HepG2 (cell line): ENCODE results near the gene PSMD9. TPM values are rescaled to one million over a fixed set of nuclear protein-coding genes. Genes with fewer than 3 reads are reported as not detected.

ENCODE experiments used
- ATRX ChIP-seq: sonication (generic); formaldehyde crosslinking; IDR thresholded peaks from 2 replicates; pipeline ENCODE4 v1.4.0; 2020; ENCODE audit warnings: missing genetic modification reagents, borderline replicate concordance
- CREB1 ChIP-seq, 2 experiments: fragments of 450-650 bp in 1 of 2; IDR thresholded peaks; 2 replicates each; pipeline ENCODE4 v1.6.1; 2016 to 2017; ENCODE audit warnings: control low read depth in 1 of 2, mild to moderate bottlenecking in 1 of 2, missing compliant biosample characterization in 1 of 2, missing genetic modification characterization in 1 of 2
- GPN1 ChIP-seq: sonication (generic); formaldehyde crosslinking; IDR thresholded peaks from 2 replicates; pipeline ENCODE4 v1.5.1; 2020; ENCODE audit warnings: missing genetic modification reagents, borderline replicate concordance
- HDAC6 ChIP-seq: fragments of 200-600 bp; sonication (generic); IDR thresholded peaks from 2 replicates; pipeline ENCODE4 v1.7.0; 2017; ENCODE audit warnings: mild to moderate bottlenecking, antibody characterized with exemption, low read length, low read depth
- HMGA1 ChIP-seq: sonication (generic); formaldehyde crosslinking; conservative IDR thresholded peaks from 2 replicates; pipeline ENCODE4 v1.4.0; 2020; ENCODE audit warnings: missing genetic modification reagents
- NFKB2 ChIP-seq: sonication (generic); formaldehyde crosslinking; IDR thresholded peaks from 2 replicates; pipeline ENCODE4 v1.4.0; 2020; ENCODE audit warnings: missing genetic modification reagents, borderline replicate concordance
- RNF2 ChIP-seq: fragments of 450-650 bp; conservative IDR thresholded peaks from 2 replicates; pipeline ENCODE4 v1.6.1; 2016; ENCODE audit warnings: low read depth
- SAFB2 ChIP-seq: sonication (generic); formaldehyde crosslinking; IDR thresholded peaks from 2 replicates; pipeline ENCODE4 v1.5.1; 2020; ENCODE audit warnings: missing genetic modification reagents, low read depth, mild to moderate bottlenecking, borderline replicate concordance
- SCMH1 ChIP-seq: sonication (generic); formaldehyde crosslinking; IDR thresholded peaks from 2 replicates; pipeline ENCODE4 v1.9.0; 2021; ENCODE audit warnings: missing genetic modification reagents, mild to moderate bottlenecking, borderline replicate concordance
- SP4 ChIP-seq: sonication (generic); formaldehyde crosslinking; IDR thresholded peaks from 2 replicates; pipeline ENCODE4 v1.8.1; 2023; ENCODE audit warnings: mild to moderate bottlenecking, missing genetic modification reagents
- ZBTB42 ChIP-seq: sonication (generic); formaldehyde crosslinking; IDR thresholded peaks from 2 replicates; pipeline ENCODE4 v1.5.0; 2020; ENCODE audit warnings: mild to moderate bottlenecking, missing genetic modification reagents
- ZMYM3 ChIP-seq: sonication (generic); formaldehyde crosslinking; IDR thresholded peaks from 2 replicates; pipeline ENCODE4 v1.5.1; 2020; ENCODE audit warnings: mild to moderate bottlenecking, missing genetic modification reagents
- ZNF296 ChIP-seq: sonication (generic); formaldehyde crosslinking; conservative IDR thresholded peaks from 2 replicates; pipeline ENCODE4 v1.5.0; 2020; ENCODE audit warnings: mild to moderate bottlenecking, missing genetic modification reagents
- ZNF510 ChIP-seq: sonication (generic); formaldehyde crosslinking; IDR thresholded peaks from 2 replicates; pipeline ENCODE4 v1.4.0; 2020; ENCODE audit warnings: low read depth, mild to moderate bottlenecking, missing genetic modification reagents
- ZNF550 ChIP-seq: sonication (generic); formaldehyde crosslinking; IDR thresholded peaks from 2 replicates; pipeline ENCODE4 v1.4.0; 2020; ENCODE audit warnings: mild to moderate bottlenecking, missing genetic modification reagents, borderline replicate concordance
- ZNF7 ChIP-seq: IDR thresholded peaks from 2 replicates; pipeline ENCODE4 v1.6.1; 2016; ENCODE audit warnings: missing biosample characterization, missing genetic modification reagents
- ZNF788 ChIP-seq: sonication (generic); formaldehyde crosslinking; IDR thresholded peaks from 2 replicates; pipeline ENCODE4 v1.5.0; 2020; ENCODE audit warnings: mild to moderate bottlenecking, missing genetic modification reagents, borderline replicate concordance
- ZZZ3 ChIP-seq: sonication (generic); formaldehyde crosslinking; IDR thresholded peaks from 2 replicates; pipeline ENCODE4 v1.4.0; 2020; ENCODE audit warnings: missing genetic modification reagents, mild to moderate bottlenecking, borderline replicate concordance
- polyA plus RNA-seq, 8 experiments: library from polyadenylated mRNA; depleted of rRNA in 3 of 8; stranded (reverse) in 7 of 8; unstranded in 1 of 8; fragments of >200 nt; fragmentation: Illumina TruSeq in 4 of 8; extraction: Trizol in 4 of 8; gene quantifications; 2 replicates each; pipeline versions ENCODE4 v1.2.1 to v1.2.3, GENCODE V29; 2011 to 2016; ENCODE audit warnings: low read depth in 4 of 8, missing spikeins in 1 of 8, mixed read lengths in 1 of 8; ENCODE audit not compliant: insufficient read depth in 1 of 8
- total RNA-seq, 5 experiments: library from RNA; depleted of rRNA; stranded (reverse); fragments of >200 nt; fragmentation: Illumina TruSeq; extraction: Trizol; gene quantifications; 2 replicates each; pipeline ENCODE4 v1.2.3, GENCODE V29; 2016; ENCODE audit warnings: low read depth in 1 of 5
- TF ChIP-seq, protein P1 (sequence below): IDR thresholded peaks from 2 replicates; pipeline ENCODE4 v1.6.1; 2012; ENCODE audit warnings: low read length, improper control_type of control experiment
- TF ChIP-seq, protein P2 (sequence below): sonication (generic); formaldehyde crosslinking; conservative IDR thresholded peaks from 2 replicates; pipeline ENCODE4 v1.4.0; 2020; ENCODE audit warnings: mild to moderate bottlenecking, missing genetic modification reagents, moderate library complexity
- TF ChIP-seq, protein P3 (sequence below): sonication (generic); formaldehyde crosslinking; IDR thresholded peaks from 2 replicates; pipeline ENCODE4 v1.4.0; 2020; ENCODE audit warnings: low read depth, mild to moderate bottlenecking, missing genetic modification reagents

Gene PSMD9
- total and polyA plus RNA-seq, 2 of the 13 experiments (the other 11 are each of a cell fraction or from before 2014, with no cell fraction given): 41.4 to 61.1 TPM

DNA sequence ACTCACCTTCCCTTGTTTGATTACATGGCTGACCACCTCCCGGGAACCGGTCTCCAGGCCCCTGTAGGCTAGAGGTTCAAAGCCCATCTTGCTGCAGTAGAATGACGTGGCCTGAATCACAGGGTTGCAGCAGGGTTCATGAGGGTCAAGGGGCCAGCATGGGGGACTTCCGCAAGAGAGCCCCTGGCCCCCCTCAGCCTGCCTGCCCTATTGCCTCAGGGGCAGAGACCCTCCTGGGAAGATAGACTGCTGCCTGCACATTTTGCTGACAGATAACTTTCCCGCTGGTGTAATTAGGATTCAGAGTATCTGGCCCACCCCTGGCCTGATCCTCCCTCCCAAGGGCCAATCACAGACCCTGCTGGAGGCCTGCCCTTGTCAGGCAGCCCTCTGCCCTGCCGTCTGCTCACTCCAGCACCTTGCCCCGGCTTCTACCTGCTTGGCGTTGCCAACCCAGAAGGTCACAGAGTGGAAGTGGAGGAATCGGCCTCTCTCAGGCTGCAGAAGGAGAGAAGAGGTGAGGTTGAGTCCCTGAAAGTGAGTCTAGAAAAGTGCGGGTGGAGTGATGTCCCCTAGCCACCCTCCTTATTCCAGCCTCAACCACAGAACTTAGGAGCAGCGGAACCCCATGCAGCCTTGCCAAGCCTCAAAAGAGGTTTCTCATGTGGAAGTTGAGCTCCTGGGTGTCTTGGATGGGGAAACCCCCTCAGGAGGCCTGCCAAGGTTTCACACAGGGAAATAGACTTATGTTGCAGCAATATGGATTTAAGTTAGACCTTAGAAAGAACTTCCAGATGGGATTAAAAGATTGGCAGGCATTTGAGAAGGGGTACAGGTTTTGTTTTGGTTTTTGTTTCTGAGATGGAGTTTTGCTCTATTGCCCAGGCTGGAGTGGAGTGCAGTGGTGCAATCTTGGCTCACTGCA is 31.0 kb upstream of the PSMD9 start (continued):
- TF ChIP-seq CREB1 (IDR thresholded peaks at IDR 0.05): peak; percentile 75
- peak; percentile 60; the same call in 1 of the 2 replicates for TF ChIP-seq CREB1 (CRISPR knock-in tag; IDR thresholded peaks at IDR 0.05)
- 0 out of 2 replicates have a peak, but pooled peaks have one; percentile 41 for TF ChIP-seq ZBTB42
- TF ChIP-seq RNF2: no peak
- TF ChIP-seq GPN1 (CRISPR knock-in tag): no peak
- TF ChIP-seq NFKB2 (CRISPR knock-in tag): peak; percentile 72; the same call in 1 of the 2 replicates
- TF ChIP-seq ZNF550: no peak
- TF ChIP-seq HMGA1 (CRISPR knock-in tag): no peak
- TF ChIP-seq, protein P1, sequence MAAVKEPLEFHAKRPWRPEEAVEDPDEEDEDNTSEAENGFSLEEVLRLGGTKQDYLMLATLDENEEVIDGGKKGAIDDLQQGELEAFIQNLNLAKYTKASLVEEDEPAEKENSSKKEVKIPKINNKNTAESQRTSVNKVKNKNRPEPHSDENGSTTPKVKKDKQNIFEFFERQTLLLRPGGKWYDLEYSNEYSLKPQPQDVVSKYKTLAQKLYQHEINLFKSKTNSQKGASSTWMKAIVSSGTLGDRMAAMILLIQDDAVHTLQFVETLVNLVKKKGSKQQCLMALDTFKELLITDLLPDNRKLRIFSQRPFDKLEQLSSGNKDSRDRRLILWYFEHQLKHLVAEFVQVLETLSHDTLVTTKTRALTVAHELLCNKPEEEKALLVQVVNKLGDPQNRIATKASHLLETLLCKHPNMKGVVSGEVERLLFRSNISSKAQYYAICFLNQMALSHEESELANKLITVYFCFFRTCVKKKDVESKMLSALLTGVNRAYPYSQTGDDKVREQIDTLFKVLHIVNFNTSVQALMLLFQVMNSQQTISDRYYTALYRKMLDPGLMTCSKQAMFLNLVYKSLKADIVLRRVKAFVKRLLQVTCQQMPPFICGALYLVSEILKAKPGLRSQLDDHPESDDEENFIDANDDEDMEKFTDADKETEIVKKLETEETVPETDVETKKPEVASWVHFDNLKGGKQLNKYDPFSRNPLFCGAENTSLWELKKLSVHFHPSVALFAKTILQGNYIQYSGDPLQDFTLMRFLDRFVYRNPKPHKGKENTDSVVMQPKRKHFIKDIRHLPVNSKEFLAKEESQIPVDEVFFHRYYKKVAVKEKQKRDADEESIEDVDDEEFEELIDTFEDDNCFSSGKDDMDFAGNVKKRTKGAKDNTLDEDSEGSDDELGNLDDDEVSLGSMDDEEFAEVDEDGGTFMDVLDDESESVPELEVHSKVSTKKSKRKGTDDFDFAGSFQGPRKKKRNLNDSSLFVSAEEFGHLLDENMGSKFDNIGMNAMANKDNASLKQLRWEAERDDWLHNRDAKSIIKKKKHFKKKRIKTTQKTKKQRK: no peak
- TF ChIP-seq SCMH1: no peak
- peak; percentile 46; the same call in 1 of the 2 replicates for TF ChIP-seq ZNF788 (CRISPR knock-in tag)
- no peak for TF ChIP-seq ATRX (CRISPR knock-in tag)
- TF ChIP-seq, protein P2, sequence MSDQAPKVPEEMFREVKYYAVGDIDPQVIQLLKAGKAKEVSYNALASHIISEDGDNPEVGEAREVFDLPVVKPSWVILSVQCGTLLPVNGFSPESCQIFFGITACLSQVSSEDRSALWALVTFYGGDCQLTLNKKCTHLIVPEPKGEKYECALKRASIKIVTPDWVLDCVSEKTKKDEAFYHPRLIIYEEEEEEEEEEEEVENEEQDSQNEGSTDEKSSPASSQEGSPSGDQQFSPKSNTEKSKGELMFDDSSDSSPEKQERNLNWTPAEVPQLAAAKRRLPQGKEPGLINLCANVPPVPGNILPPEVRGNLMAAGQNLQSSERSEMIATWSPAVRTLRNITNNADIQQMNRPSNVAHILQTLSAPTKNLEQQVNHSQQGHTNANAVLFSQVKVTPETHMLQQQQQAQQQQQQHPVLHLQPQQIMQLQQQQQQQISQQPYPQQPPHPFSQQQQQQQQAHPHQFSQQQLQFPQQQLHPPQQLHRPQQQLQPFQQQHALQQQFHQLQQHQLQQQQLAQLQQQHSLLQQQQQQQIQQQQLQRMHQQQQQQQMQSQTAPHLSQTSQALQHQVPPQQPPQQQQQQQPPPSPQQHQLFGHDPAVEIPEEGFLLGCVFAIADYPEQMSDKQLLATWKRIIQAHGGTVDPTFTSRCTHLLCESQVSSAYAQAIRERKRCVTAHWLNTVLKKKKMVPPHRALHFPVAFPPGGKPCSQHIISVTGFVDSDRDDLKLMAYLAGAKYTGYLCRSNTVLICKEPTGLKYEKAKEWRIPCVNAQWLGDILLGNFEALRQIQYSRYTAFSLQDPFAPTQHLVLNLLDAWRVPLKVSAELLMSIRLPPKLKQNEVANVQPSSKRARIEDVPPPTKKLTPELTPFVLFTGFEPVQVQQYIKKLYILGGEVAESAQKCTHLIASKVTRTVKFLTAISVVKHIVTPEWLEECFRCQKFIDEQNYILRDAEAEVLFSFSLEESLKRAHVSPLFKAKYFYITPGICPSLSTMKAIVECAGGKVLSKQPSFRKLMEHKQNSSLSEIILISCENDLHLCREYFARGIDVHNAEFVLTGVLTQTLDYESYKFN: peak; percentile 98
- peak; percentile 94 for TF ChIP-seq ZMYM3 (CRISPR knock-in tag)
- TF ChIP-seq ZNF510 (CRISPR knock-in tag): peak; percentile 60; the same call in 1 of the 2 replicates
- TF ChIP-seq ZNF296 (CRISPR knock-in tag): no peak
- TF ChIP-seq SAFB2 (CRISPR knock-in tag): peak; percentile 84; the same call in 1 of the 2 replicates
- TF ChIP-seq SP4 (CRISPR knock-in tag): no peak
- TF ChIP-seq ZZZ3 (CRISPR knock-in tag): no peak; the same call in none of the 2 replicates
- TF ChIP-seq, protein P3, sequence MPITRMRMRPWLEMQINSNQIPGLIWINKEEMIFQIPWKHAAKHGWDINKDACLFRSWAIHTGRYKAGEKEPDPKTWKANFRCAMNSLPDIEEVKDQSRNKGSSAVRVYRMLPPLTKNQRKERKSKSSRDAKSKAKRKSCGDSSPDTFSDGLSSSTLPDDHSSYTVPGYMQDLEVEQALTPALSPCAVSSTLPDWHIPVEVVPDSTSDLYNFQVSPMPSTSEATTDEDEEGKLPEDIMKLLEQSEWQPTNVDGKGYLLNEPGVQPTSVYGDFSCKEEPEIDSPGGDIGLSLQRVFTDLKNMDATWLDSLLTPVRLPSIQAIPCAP (CRISPR knock-in tag): no peak
- no peak for TF ChIP-seq HDAC6
- no peak for TF ChIP-seq ZNF7 (CRISPR knock-in tag)
